Uterus (tissue), 2 donors: ENCODE measurements around the gene MRPL51.

ENCODE experiments used
- CTCF ChIP-seq, 4 experiments: fragments of 200-600 bp in 2 of 4; fragments of 450-650 bp in 2 of 4; sonication (generic) in 2 of 4; IDR thresholded peaks; one replicate each; pipeline ENCODE4 v1.5.1; 2016 to 2019; ENCODE audit warnings: antibody characterized with exemption in 4 of 4, mild to moderate bottlenecking in 2 of 4, moderate library complexity in 1 of 4
- POLR2A ChIP-seq, 2 donors: fragments of 450-650 bp; IDR thresholded peaks; one replicate each; pipeline ENCODE4 v1.6.1; 2016; ENCODE audit warnings: antibody characterized with exemption in 2 of 2, mild to moderate bottlenecking in 1 of 2, moderate library complexity in 1 of 2

DNA sequence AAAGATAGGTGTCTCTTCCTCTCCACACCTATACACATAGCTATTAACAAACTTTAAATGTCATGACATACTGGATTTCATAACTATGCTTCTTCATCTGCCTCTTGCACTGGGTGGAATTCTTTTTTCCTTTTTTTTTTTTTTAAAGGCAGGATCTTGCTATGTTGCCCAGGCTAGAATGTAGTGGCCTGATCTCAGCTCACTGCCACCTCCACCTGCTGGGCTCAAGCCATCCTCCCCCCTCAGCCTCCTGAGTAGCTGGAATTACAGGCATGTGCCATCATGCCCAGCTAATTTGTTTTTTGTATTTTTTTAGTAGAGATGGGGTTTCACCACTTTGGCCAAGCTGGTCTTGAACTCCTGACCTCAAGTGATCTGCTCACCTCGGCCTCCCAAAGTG is 4.8 kb downstream of the MRPL51 start:
- TF ChIP-seq CTCF (IDR thresholded peaks at IDR 0.05) (no peak), POLR2A (IDR thresholded peaks at IDR 0.05) (no peak)
